Measurements from ENCODE around the gene KCNIP4. TPM values are rescaled to one million over a fixed set of nuclear protein-coding genes. Genes with fewer than 3 reads are reported as not detected.

KCNIP4 gene
- polyA plus RNA-seq, 1 donor (not counting 4 experiments of a cell fraction or from before 2014, with no cell fraction given): 0.07 TPM

DNA sequence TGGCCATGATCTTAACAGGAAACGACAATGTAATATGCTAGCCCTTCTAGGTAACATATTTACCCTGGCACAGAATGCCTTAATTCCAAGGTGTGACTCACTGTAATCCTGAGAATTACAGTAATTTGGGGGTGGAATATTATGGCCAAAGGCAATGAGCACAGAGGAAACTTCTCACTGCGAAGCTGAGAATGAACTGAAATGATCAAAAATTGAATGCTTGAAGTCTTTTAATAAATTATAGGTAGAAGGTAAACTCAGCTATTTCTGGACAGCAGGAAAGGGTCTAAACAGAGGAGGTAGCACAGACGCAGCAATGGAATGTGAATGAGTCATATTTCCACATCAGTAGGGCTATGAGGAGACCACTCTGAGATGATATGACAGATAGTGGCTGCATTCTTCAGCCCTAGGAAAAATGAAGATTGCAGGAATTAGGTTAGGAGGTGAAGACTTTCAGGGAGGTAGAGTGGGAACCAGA is 935.7 kb downstream of the KCNIP4 start:
- DNase-seq (ENCODE audit: low read depth, low spot score): no peak
- no peak for TF ChIP-seq EZH2 (IDR thresholded peaks at IDR 0.05; ENCODE audit: low read length)
- TF ChIP-seq, protein P1, sequence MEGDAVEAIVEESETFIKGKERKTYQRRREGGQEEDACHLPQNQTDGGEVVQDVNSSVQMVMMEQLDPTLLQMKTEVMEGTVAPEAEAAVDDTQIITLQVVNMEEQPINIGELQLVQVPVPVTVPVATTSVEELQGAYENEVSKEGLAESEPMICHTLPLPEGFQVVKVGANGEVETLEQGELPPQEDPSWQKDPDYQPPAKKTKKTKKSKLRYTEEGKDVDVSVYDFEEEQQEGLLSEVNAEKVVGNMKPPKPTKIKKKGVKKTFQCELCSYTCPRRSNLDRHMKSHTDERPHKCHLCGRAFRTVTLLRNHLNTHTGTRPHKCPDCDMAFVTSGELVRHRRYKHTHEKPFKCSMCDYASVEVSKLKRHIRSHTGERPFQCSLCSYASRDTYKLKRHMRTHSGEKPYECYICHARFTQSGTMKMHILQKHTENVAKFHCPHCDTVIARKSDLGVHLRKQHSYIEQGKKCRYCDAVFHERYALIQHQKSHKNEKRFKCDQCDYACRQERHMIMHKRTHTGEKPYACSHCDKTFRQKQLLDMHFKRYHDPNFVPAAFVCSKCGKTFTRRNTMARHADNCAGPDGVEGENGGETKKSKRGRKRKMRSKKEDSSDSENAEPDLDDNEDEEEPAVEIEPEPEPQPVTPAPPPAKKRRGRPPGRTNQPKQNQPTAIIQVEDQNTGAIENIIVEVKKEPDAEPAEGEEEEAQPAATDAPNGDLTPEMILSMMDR (optimal IDR thresholded peaks at IDR 0.05 in 1 of 3, IDR thresholded peaks at IDR 0.05 in 1 of 3, conservative IDR thresholded peaks at IDR 0.05 in 1 of 3; ENCODE audit: extremely low read depth in 1 of 3, insufficient read depth in 2 of 3, low read length in 3 of 3): no peak
- no peak overlapping the region for H3K9ac ChIP-seq (ENCODE audit: control insufficient read depth, extremely low read depth, insufficient read depth, low read length)
- peaks cover 4% of the 10 kb centered on the region for H3K4me1 ChIP-seq (ENCODE audit: control insufficient read depth, extremely low read depth, insufficient read depth, low read length)
- H2AFZ ChIP-seq (ENCODE audit: control insufficient read depth, low read length): no peak overlapping the region
- H3K27ac ChIP-seq (ENCODE audit: control insufficient read depth, insufficient read depth, low read length): peak overlapping the region; percentile 2
- no peaks in the 10 kb centered on the region for H3K27me3 ChIP-seq (ENCODE audit: control insufficient read depth, extremely low read depth, insufficient read depth, low read length)
- no peaks in the 10 kb centered on the region for H3K36me3 ChIP-seq (ENCODE audit: control insufficient read depth in 2 of 2, extremely low read depth in 1 of 2, insufficient read depth in 2 of 2, low read length in 2 of 2)
- dilution Hi-C loops (cut with MboI; ENCODE audit: extremely low pct_ligation_motif_present, low sequenced_read_pairs): no loop called here
- peak overlapping the region; percentile 17 for H3K4me2 ChIP-seq (ENCODE audit: control insufficient read depth, extremely low read depth, insufficient read depth, low read depth, low read length)
- H3K9me3 ChIP-seq (ENCODE audit: control insufficient read depth, low read depth, low read length): no peaks in the 10 kb centered on the region
- H3K9me1 ChIP-seq (ENCODE audit: control insufficient read depth, extremely low read depth, insufficient read depth, low read length): no peaks in the 10 kb centered on the region
- peak overlapping the region in 1 of 3 experiments; percentile 17 for H3K4me3 ChIP-seq (ENCODE audit: control insufficient read depth in 2 of 3, extremely low read depth in 1 of 3, insufficient read depth in 2 of 3, low read depth in 1 of 3, low read length in 3 of 3)
- peak; percentile 52 for FAIRE-seq
- H4K20me1 ChIP-seq (ENCODE audit: control insufficient read depth, extremely low read depth, insufficient read depth, low read length): no peaks in the 10 kb centered on the region
- H3K79me2 ChIP-seq (ENCODE audit: control insufficient read depth, insufficient read depth, low read length): no peaks in the 10 kb centered on the region

DNA sequence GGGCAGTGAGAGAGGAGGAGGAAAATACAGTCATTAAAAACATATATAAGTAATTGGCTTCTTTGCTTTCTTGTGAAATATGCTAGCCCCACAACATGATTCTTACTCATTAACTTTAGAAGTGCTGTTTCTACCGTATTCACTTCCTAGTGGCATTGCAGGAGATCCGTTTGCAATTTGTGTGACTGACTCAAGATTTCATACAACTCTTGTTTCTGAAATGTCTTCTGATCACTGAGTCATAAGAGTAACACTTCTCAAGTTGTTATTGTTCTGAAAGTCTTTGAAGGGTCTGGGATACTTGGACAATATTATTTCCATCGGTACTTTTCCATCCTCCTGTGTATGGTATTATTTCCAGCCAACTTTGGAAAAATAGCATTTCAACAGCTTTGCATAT is 937.5 kb downstream of the KCNIP4 start:
- FAIRE-seq (no peak), DNase-seq (ENCODE audit: low read depth, low spot score) (no peak)
- H3K9ac ChIP-seq (ENCODE audit: control insufficient read depth, extremely low read depth, insufficient read depth, low read length): no peak overlapping the region
- dilution Hi-C loops (cut with MboI; ENCODE audit: extremely low pct_ligation_motif_present, low sequenced_read_pairs): no loop called here
- H3K27ac ChIP-seq (ENCODE audit: control insufficient read depth, insufficient read depth, low read length): no peak overlapping the region
- TF ChIP-seq, protein P1 (optimal IDR thresholded peaks at IDR 0.05 in 1 of 3, IDR thresholded peaks at IDR 0.05 in 1 of 3, conservative IDR thresholded peaks at IDR 0.05 in 1 of 3; ENCODE audit: extremely low read depth in 1 of 3, insufficient read depth in 2 of 3, low read length in 3 of 3): no peak
- no peaks in the 10 kb centered on the region for H3K9me1 ChIP-seq (ENCODE audit: control insufficient read depth, extremely low read depth, insufficient read depth, low read length)
- no peak overlapping the region for H2AFZ ChIP-seq (ENCODE audit: control insufficient read depth, low read length)
- H3K9me3 ChIP-seq (ENCODE audit: control insufficient read depth, low read depth, low read length): no peaks in the 10 kb centered on the region
- H3K4me2 ChIP-seq (ENCODE audit: control insufficient read depth, extremely low read depth, insufficient read depth, low read depth, low read length): no peak overlapping the region
- H4K20me1 ChIP-seq (ENCODE audit: control insufficient read depth, extremely low read depth, insufficient read depth, low read length): no peaks in the 10 kb centered on the region
- no peaks in the 10 kb centered on the region for H3K36me3 ChIP-seq (ENCODE audit: control insufficient read depth in 2 of 2, extremely low read depth in 1 of 2, insufficient read depth in 2 of 2, low read length in 2 of 2)
- peaks cover 4% of the 10 kb centered on the region for H3K4me1 ChIP-seq (ENCODE audit: control insufficient read depth, extremely low read depth, insufficient read depth, low read length)
- H3K79me2 ChIP-seq (ENCODE audit: control insufficient read depth, insufficient read depth, low read length): no peaks in the 10 kb centered on the region
- no peaks in the 10 kb centered on the region for H3K27me3 ChIP-seq (ENCODE audit: control insufficient read depth, extremely low read depth, insufficient read depth, low read length)
- H3K4me3 ChIP-seq (ENCODE audit: control insufficient read depth in 2 of 3, extremely low read depth in 1 of 3, insufficient read depth in 2 of 3, low read depth in 1 of 3, low read length in 3 of 3): no peak overlapping the region

All from keratinocyte (primary cell).